K562 (cell line): Measurements from ENCODE around the gene TMEM151A. TPM values are rescaled to one million over a fixed set of nuclear protein-coding genes. Genes with fewer than 3 reads are reported as not detected.

Source experiments
- ATAC-seq: fragments of 200-7000 bp; cut with Tn5 transposase; 3 replicates; pipeline ENCODE4 v1.9.1; 2020; ENCODE audit warnings: moderate library complexity
- BruUV-seq: library from RNA; stranded (reverse); fragments of 400-500 nt; replicated peaks from 2 replicates; lab custom pipeline; 2021; lab: Mats Ljungman, UMichigan
- CTCF ChIA-PET: fragments of 300-600 bp; formaldehyde crosslinking; extraction: SDS; loops from one replicate; lab custom pipeline; 2021; ENCODE audit warnings: low intra/inter-chr PET ratio; lab: Yijun Ruan, JAX
- POLR2A ChIA-PET: fragments of 300-600, 350-650 bp; sonication (Branson Sonifier 250); formaldehyde crosslinking; extraction: SDS; loops from one replicate; lab custom pipeline; 2021; ENCODE audit warnings: antibody characterized with exemption, inconsistent platforms; lab: Yijun Ruan, JAX
- DNase-seq, 4 experiments: peaks; one replicate each; pipeline versions ENCODE4 v3.0.0 to v3.0.0-alpha.2; 2011 to 2018; ENCODE audit warnings: low spot score in 3 of 4, mixed read lengths in 3 of 4; ENCODE audit errors: extremely low read depth in 1 of 4
- FAIRE-seq: peaks from 2 replicates; lab custom pipeline; 2011; peaks lifted over from hg19 to GRCh38; lab: Jason Lieb, UNC
- H2AFZ ChIP-seq: 2 replicates; pipeline ENCODE4 v1.6.0; 2011; ENCODE audit warnings: low read depth, low read length, control low read depth, inconsistent platforms
- H3K27ac ChIP-seq: fragments of 200-600 bp; 3 replicates; pipeline ENCODE4 v1.8.0; 2011; ENCODE audit warnings: low read depth, mild to moderate bottlenecking, control low read depth, inconsistent platforms, low read length, moderate library complexity, mixed read lengths; ENCODE audit errors: extremely low read depth
- H3K27me3 ChIP-seq, 2 experiments: fragments of 300-600 bp in 1 of 2; 2 replicates in 1 of 2; 3 replicates in 1 of 2; pipeline versions ENCODE4 v1.6.0 to v1.8.0; 2011; ENCODE audit warnings: inconsistent platforms in 2 of 2, low read length in 2 of 2, mild to moderate bottlenecking in 1 of 2, mixed read lengths in 1 of 2, moderate library complexity in 1 of 2; ENCODE audit not compliant: control insufficient read depth in 2 of 2, insufficient read depth in 2 of 2
- H3K36me3 ChIP-seq: fragments of 300-600 bp; 3 replicates; pipeline ENCODE4 v1.8.0; 2011; ENCODE audit warnings: mild to moderate bottlenecking, low read length, inconsistent platforms; ENCODE audit not compliant: control insufficient read depth, insufficient read depth
- H3K4me1 ChIP-seq, 2 experiments: fragments of 200-600 bp in 1 of 2; replicated peaks in 1 of 2; 2 replicates in 1 of 2; 3 replicates in 1 of 2; pipeline versions ENCODE4 v1.5.1 to v1.8.0; 2011; ENCODE audit warnings: inconsistent platforms in 2 of 2, low read length in 2 of 2, mild to moderate bottlenecking in 1 of 2, mixed read lengths in 1 of 2, moderate library complexity in 1 of 2; ENCODE audit not compliant: control insufficient read depth in 2 of 2, insufficient read depth in 2 of 2
- H3K4me2 ChIP-seq: 2 replicates; pipeline ENCODE4 v1.6.1; 2011; ENCODE audit warnings: low read length, control low read depth, inconsistent platforms, mixed read lengths; ENCODE audit not compliant: insufficient read depth
- H3K4me3 ChIP-seq: fragments of 200-600 bp; sonication (generic), shearing (Covaris generic); 2 replicates; pipeline ENCODE4 v1.5.1; 2016; ENCODE audit warnings: control low read depth, inconsistent platforms
- H3K79me2 ChIP-seq: fragments of 200-600 bp; 3 replicates; pipeline ENCODE4 v1.8.0; 2011; ENCODE audit warnings: low read length, inconsistent platforms; ENCODE audit not compliant: control insufficient read depth, insufficient read depth
- H3K9ac ChIP-seq, 2 experiments: 2 replicates each; pipeline versions ENCODE4 v1.6.0 to v1.6.1; 2011; ENCODE audit warnings: low read depth in 2 of 2, low read length in 2 of 2, control low read depth in 1 of 2, inconsistent platforms in 1 of 2, mild to moderate bottlenecking in 1 of 2, mixed read lengths in 1 of 2; ENCODE audit not compliant: insufficient read depth in 1 of 2
- H3K9me1 ChIP-seq: one replicate; pipeline ENCODE4 v1.6.0; 2011; ENCODE audit warnings: inconsistent platforms, mild to moderate bottlenecking, low read length, moderate library complexity; ENCODE audit not compliant: control insufficient read depth, insufficient read depth
- H3K9me3 ChIP-seq: replicated peaks from 2 replicates; pipeline ENCODE4 v1.5.1; 2011; ENCODE audit warnings: low read depth, low read length, inconsistent platforms; ENCODE audit not compliant: control insufficient read depth, insufficient read depth
- H4K20me1 ChIP-seq: replicated peaks from 2 replicates; pipeline ENCODE4 v1.6.1; 2011; ENCODE audit warnings: low read length, inconsistent platforms, mixed read lengths; ENCODE audit not compliant: control insufficient read depth, insufficient read depth
- CBX8 ChIP-seq: fragments of 200-600 bp; sonication (generic); IDR thresholded peaks from 2 replicates; pipeline ENCODE4 v1.6.1; 2012; ENCODE audit warnings: borderline replicate concordance, mixed run types, low read depth, mild to moderate bottlenecking, moderate library complexity, mixed read lengths, low read length, control low read depth, inconsistent platforms; ENCODE audit not compliant: poor library complexity, severe bottlenecking; ENCODE audit errors: extremely low read depth
- EGR1 ChIP-seq: fragments of 450-650 bp; conservative IDR thresholded peaks from 2 replicates; pipeline ENCODE4 v1.6.1; 2017; ENCODE audit warnings: mild to moderate bottlenecking
- TEAD4 ChIP-seq, 2 experiments: sonication (generic) in 1 of 2; formaldehyde crosslinking in 1 of 2; IDR thresholded peaks; 2 replicates each; pipeline versions ENCODE4 v1.6.1 to v1.8.0; 2012 to 2022; ENCODE audit warnings: borderline replicate concordance in 1 of 2, inconsistent platforms in 1 of 2, low read length in 1 of 2, mild to moderate bottlenecking in 1 of 2, missing genetic modification reagents in 1 of 2
- ZNF133 ChIP-seq: fragments of 250-450 bp; sonication (Bioruptor Pico); IDR thresholded peaks from 2 replicates; pipeline ENCODE4 v1.4.0; 2020; ENCODE audit warnings: mild to moderate bottlenecking
- ZNF146 ChIP-seq: IDR thresholded peaks from one replicate; pipeline ENCODE4 v1.6.1; 2018; ENCODE audit warnings: missing compliant biosample characterization; ENCODE audit not compliant: unreplicated experiment
- ZNF41 ChIP-seq: fragments of 250-450 bp; sonication (Bioruptor Pico); conservative IDR thresholded peaks from 2 replicates; pipeline ENCODE4 v1.4.0; 2020; ENCODE audit warnings: mild to moderate bottlenecking
- ZNF780A ChIP-seq: fragments of 250-450 bp; sonication (Bioruptor Pico); IDR thresholded peaks from 2 replicates; pipeline ENCODE4 v1.5.0; 2021; ENCODE audit warnings: mild to moderate bottlenecking
- WGBS: fragments of 100-300 bp; shearing (Covaris generic); methylation state at CpG from one replicate; pipeline ENCODE4 v1.1.6; 2016; ENCODE audit warnings: low coverage, mixed read lengths; ENCODE audit not compliant: insufficient coverage; ENCODE audit errors: missing lambda C conversion rate; 5-methylcytosine and 5-hydroxymethylcytosine counted together
- in situ Hi-C: fragments of 300-500 bp; cut with MboI; formaldehyde crosslinking; loops from 4 replicates; pipeline ENCODE4 v1.15.0; 2018; ENCODE audit warnings: inconsistent platforms, mixed read lengths
- intact Hi-C: fragments of 100-400 bp; cut with micrococcal nuclease; formaldehyde crosslinking; loops from 2 replicates; pipeline ENCODE4 v1.14.2; 2022
- polyA plus RNA-seq, 8 experiments: library from polyadenylated mRNA; depleted of rRNA in 4 of 8; stranded (reverse) in 5 of 8; unstranded in 3 of 8; fragments of >200 nt; fragmentation: Nextera tagmentation in 2 of 8; fragmentation: Illumina TruSeq in 1 of 8; extraction: Ambion mirVana in 2 of 8; extraction: Trizol in 1 of 8; gene quantifications; 2 replicates each; pipeline versions ENCODE4 v1.2.1 to v1.2.3, GENCODE V29; 2011 to 2014; ENCODE audit warnings: inconsistent platforms in 1 of 8, missing spikeins in 1 of 8
- total RNA-seq, 7 experiments: library from RNA; depleted of rRNA in 6 of 7; stranded (reverse); fragments of >200 nt in 6 of 7; fragmentation: Illumina TruSeq in 2 of 7; extraction: Trizol in 2 of 7; gene quantifications; 2 replicates each; pipeline versions ENCODE4 v1.2.1 to v1.2.3, GENCODE V29; 2011 to 2021; ENCODE audit warnings: low replicate concordance in 1 of 7
- TF ChIP-seq, protein P1 (sequence below): fragments of 450-650 bp; IDR thresholded peaks from 2 replicates; pipeline ENCODE4 v1.6.1; 2016; ENCODE audit warnings: low read depth, mild to moderate bottlenecking, moderate library complexity

Gene TMEM151A
- total and polyA plus RNA-seq, 9 of the 15 experiments (the other 6 are each of a cell fraction or from before 2014, with no cell fraction given): not detected

DNA sequence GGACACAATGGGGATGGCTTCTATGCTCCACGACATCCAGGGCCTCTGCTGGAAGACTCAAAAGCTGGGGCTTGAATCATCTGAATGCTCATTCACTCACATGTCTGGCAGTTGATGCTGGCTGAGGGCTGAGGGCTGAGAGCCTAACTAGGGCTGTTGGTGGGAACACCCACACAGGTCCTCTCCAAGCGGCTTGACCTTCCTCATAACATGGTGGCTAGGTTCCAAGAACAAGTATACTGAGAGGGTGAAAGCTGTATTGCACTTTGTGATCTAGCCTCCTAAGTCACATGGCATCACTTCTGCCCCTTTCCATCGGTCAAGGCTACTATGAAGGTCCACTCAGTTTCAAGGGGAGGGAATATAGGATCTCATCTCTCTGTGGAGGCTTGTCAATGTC is 7.5 kb downstream of the TMEM151A start:
- Histone ChIP-seq H3K27ac (no peak overlapping the region), H3K4me2 (no peak overlapping the region), H3K9me3 (no peaks in the 10 kb centered on the region), H3K27me3 (peaks cover 0 to 8% of the 10 kb centered on the region in 2 experiments; a peak in 2 of 5 replicates), H3K79me2 (no peaks in the 10 kb centered on the region), H4K20me1 (no peaks in the 10 kb centered on the region), H3K9me1 (peaks cover 3% of the 10 kb centered on the region), H2AFZ (no peak overlapping the region; the same call in 1 of the 2 replicates), H3K9ac (peak overlapping the region in 1 of 2 experiments; percentile 48; a peak in 1 of 4 replicates), H3K4me3 (no peak overlapping the region), H3K4me1 (peaks cover 0 to 22% of the 10 kb centered on the region in 2 experiments; a peak in 1 of 5 replicates), H3K36me3 (no peaks in the 10 kb centered on the region)
- no peak for TF ChIP-seq CBX8
- TF ChIP-seq ZNF780A (CRISPR knock-in tag): no peak
- intact Hi-C loops (no loop called here), in situ Hi-C loops (no loop called here)
- ChIA-PET POLR2A (interaction anchor here (4.3 kb wide), 1 partner anchor 11 kb away, joined by 18 read pairs; the partner anchor contains the start of gene YIF1A), CTCF (no interaction called here)
- DNase-seq: no peak
- WGBS: 0% methylated on average over 3 of the region's 3 CpGs
- peak; percentile 37; the same call in 1 of the 3 replicates for ATAC-seq
- peak; percentile 35 for FAIRE-seq
- BruUV-seq: no TSS peak

DNA sequence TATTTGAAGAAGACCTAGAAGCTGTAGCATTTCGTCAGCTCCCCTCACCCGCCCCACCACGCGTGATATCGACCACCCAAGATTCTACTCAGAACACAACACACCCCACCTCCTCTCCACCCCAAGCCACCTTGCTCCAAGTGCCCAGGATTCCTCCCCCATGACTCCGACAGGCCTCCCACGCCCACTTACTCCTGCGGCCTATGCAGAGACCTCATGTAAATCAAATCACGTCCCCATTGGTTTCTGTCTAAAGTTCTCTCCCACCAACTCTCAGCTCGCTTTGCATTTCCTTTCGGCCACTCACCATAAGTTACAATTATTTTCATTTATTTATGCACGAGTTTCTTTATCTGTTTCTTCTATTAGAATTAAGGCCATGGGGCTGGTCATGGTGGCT is 11.0 kb downstream of the TMEM151A start:
- H2AFZ ChIP-seq: no peak overlapping the region
- TF ChIP-seq ZNF41 (CRISPR knock-in tag): no peak
- TF ChIP-seq ZNF146 (CRISPR knock-in tag): no peak
- no peak for TF ChIP-seq TEAD4 (IDR thresholded peaks at IDR 0.05; ENCODE audit: low read length)
- no peak for TF ChIP-seq TEAD4 (CRISPR knock-in tag; IDR thresholded peaks at IDR 0.05; ENCODE audit: borderline replicate concordance)
- peak; percentile 44; the same call in 1 of the 2 replicates for TF ChIP-seq EGR1
- no peak for TF ChIP-seq ZNF133 (CRISPR knock-in tag)
- TF ChIP-seq, protein P1, sequence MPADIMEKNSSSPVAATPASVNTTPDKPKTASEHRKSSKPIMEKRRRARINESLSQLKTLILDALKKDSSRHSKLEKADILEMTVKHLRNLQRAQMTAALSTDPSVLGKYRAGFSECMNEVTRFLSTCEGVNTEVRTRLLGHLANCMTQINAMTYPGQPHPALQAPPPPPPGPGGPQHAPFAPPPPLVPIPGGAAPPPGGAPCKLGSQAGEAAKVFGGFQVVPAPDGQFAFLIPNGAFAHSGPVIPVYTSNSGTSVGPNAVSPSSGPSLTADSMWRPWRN: no peak
- H4K20me1 ChIP-seq: no peaks in the 10 kb centered on the region
- no TSS peak for BruUV-seq
- H3K36me3 ChIP-seq: no peaks in the 10 kb centered on the region
- DNase-seq (no peak), ATAC-seq (no peak; the same call in 2 of the 3 replicates), FAIRE-seq (no peak)
- H3K27ac ChIP-seq: no peak overlapping the region
- peaks cover 0 to 1% of the 10 kb centered on the region in 2 experiments; a peak in 1 of 5 replicates for H3K27me3 ChIP-seq
- peaks cover 3% of the 10 kb centered on the region for H3K9me1 ChIP-seq
- POLR2A ChIA-PET: interaction anchor here (1.0 to 1.5 kb wide), 2 partner anchors 10 to 14 kb away, joined by 3 to 5 read pairs; partner anchors contain the start of gene YIF1A
- in situ Hi-C loops (no loop called here), intact Hi-C loops (no loop called here)
- CTCF ChIA-PET: no interaction called here
- H3K9me3 ChIP-seq: no peaks in the 10 kb centered on the region
- H3K79me2 ChIP-seq: no peaks in the 10 kb centered on the region
- H3K4me1 ChIP-seq: 0 out of 5 replicates have a peak, but pooled peaks cover 0 to 6% of the 10 kb centered on the region in 2 experiments
- WGBS: 32% methylated on average over 12 of the region's 12 CpGs
- H3K9ac ChIP-seq: no peak overlapping the region
- no peak overlapping the region for H3K4me3 ChIP-seq
- no peak overlapping the region for H3K4me2 ChIP-seq
